Measurements from ENCODE around the gene WDR13.

The WDR13 gene

GRCh38 chrX:48592971-48593370 lies 4.3 kb upstream of the WDR13 start:
- DNase-seq, result no peak

- DNase-seq, result no peak
Measured at GRCh38 chrX:48595929-48596328, 1.4 kb upstream of the WDR13 start.

DNA sequence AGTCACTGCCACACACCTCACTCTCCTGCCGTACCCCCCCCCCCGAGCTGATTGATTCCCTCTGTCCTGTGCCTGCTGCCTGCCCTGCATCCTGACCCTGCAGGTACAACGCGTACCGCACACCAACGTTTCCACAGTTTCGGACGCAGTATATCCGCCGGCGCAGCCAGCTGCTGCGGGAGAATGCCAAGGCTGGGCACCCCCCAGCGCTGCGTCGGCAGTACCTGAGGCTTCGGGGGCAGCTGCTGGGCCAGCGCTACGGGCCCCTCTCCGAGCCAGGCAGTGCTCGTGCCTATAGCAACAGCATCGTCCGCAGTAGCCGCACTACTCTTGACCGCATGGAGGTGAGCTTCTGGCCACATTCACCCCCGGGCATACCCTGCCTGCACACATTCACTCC lies 1.3 kb downstream of the WDR13 start:
- no peak for DNase-seq

GRCh38 chrX:48599341-48599740 lies 2.0 kb downstream of the WDR13 start:
- no peak for DNase-seq

- no peak for DNase-seq
Measured at GRCh38 chrX:48600226-48600625, 2.9 kb downstream of the WDR13 start.

GRCh38 chrX:48601741-48602394 lies 4.6 kb downstream of the WDR13 start:
- no peak for DNase-seq

- DNase-seq, result no peak
Measured at GRCh38 chrX:48604701-48605100, 7.4 kb downstream of the WDR13 start.

GRCh38 chrX:48606091-48606490 lies 8.8 kb downstream of the WDR13 start:
- no peak for DNase-seq

DNA sequence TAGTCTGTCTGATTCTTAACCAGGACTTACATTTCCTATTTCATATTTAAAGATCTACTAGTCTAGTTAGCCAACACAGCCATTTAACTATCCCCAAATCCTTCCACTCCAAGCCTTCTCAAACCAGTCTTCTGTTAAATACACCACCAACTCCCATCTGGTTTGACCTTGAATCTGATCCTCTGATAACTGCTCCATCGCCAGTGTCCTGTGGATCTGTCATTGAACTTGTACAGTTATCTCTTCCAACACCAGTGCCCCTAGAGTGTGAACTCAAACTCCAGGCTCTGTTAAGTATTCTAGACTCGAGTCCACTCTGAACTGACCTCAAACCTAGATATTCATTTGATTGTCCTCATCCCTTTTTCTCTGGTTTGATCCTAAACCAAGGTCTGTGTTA lies 14.4 kb downstream of the WDR13 start:
- no peak for DNase-seq

GRCh38 chrX:48613502-48614160 lies 16.3 kb downstream of the WDR13 start:
- DNase-seq, result no peak

DNA sequence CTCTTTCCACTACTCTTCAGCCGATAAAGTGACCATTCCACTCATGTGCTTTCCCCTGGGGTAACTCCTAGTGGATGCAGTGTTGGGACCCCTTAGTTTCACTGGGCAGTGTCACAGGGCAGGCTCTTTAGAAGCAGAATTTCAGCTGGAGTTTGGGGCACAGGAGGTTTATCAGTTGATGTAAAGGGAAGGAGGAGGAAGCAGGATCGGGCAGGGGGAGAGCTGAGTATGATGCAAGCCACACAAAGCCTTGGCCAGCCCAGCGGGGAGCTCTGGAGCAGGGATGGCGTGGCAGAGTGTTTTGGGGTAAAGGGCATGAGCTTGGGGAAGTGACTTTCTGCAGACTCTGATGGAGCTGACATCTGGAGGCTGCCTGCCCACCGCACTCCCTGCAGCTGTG lies 19.3 kb downstream of the WDR13 start:
- DNase-seq, result no peak

GRCh38 chrX:48617542-48618340 lies 20.4 kb downstream of the WDR13 start:
- DNase-seq, result no peak

GRCh38 chrX:48626401-48627298 lies 29.4 kb downstream of the WDR13 start:
- DNase-seq, result no peak

DNA sequence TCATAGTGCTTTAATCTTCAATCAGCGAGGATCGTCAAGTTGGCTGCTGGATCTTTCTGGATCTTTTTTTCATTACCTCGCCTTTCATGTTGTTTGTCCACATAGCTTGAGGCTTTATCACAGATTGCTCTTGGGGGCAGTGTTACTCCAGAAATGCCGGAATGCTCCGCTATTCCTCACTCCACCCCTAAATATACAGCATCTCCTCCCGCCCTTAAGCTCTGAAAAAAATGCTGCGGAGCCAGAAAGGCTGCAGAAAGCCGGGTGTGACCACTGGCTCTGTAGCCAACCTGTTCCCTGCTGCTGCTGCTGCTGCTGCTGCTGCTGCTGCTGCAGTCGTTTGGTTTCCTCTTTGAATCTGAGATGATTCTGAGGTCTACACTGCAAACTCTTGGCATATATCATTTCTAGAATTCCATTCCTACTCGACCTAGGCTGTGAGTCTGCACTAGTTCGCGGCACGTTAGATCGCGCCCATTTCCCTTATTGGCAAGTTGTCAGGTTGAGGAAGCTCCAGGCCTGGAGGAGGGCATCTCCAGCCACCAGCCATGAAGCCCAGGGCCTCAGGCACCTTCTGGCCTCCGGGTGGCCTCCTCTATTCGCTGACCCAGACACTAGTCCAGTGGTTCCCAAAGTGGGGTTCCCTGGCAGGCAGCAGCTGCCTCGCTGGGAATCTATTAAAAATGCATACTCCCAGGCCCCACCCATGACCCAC lies 34.2 kb downstream of the WDR13 start:
- DNase-seq, result peak in 52 of 56 donors; percentile 1 to 82 (median 48)

DNA sequence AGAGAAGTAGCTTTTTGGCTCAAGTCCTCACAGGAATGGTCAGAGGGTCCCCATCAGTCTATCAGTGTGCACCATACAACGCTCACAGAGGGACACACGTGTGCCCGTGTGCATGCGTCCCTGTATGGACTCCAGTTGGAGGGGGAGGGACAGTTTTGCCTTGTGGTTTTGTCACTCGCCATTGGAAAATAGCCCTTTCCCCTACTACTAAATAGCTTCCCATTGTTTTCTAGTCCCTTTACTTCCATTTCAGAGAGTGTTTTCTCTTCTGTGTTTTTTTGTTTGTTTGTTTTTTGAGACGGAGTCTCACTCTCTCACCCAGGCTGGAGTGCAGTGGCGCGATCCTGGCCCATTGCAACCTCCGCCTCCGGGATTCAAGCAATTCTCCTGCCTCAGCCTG lies 34.9 kb downstream of the WDR13 start:
- no peak for DNase-seq

GRCh38 chrX:48636301-48636700 lies 39.0 kb downstream of the WDR13 start:
- no peak for DNase-seq

GRCh38 chrX:48636776-48637175 lies 39.5 kb downstream of the WDR13 start:
- no peak for DNase-seq

DNA sequence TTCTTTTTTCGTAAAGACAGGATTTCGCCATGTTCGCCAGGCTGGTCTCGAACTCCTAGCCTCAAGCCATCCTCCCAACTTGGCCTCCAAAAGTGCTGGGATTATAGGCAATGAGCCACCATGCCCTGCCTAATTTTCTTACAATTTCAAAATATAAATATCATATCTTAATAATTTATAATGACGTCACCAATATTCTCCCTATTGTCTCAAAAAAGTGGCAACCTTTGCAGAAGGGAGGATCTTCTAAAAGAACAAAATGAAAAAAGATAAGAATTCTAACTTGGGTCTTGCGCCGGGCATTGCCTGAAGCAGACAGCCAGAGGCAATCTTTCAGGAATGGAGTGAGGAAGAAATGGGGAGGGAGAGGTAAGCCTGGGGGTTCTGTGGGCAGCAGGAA lies 48.4 kb downstream of the WDR13 start:
- no peak for DNase-seq

- DNase-seq, result peak in 37 of 56 donors; percentile 0 to 59 (median 7)
Measured at GRCh38 chrX:48648336-48648751, 51.1 kb downstream of the WDR13 start.

DNA sequence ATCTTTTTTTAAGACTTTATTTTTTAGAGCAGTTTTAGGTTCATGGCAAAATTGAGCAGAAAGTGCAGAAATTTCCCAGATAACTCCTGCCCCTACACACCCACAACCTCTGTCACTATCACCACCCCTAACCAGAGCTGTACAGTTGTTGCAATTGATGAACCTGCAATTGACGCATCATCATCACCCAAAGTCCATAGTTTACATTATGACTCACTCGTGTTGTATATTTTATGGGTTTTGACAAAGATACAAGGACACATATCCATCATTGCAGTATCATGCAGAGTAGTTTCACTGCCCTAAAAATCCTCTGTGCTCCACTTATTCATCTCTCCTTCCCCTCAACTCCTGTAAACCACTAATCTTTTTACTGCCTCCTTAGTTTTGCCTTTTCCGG lies 51.8 kb downstream of the WDR13 start:
- no peak for DNase-seq

All from amygdala (tissue), 56 donors.